Glutamatergic neuron (in vitro differentiated cells): ENCODE data around the gene MATN4. TPM values are rescaled to one million over a fixed set of nuclear protein-coding genes. Genes with fewer than 3 reads are reported as not detected.

ENCODE experiments used
- DNase-seq: peaks from one replicate; pipeline ENCODE4 v3.0.0; 2022
- H3K27ac Mint-ChIP-seq: one replicate; pipeline ENCODE4 v1.8.0; 2020; ENCODE audit warnings: mild to moderate bottlenecking, mixed read lengths, inconsistent platforms; ENCODE audit not compliant: unreplicated experiment
- H3K27me3 Mint-ChIP-seq: one replicate; pipeline ENCODE4 v1.8.0; 2020; ENCODE audit warnings: mild to moderate bottlenecking, moderate library complexity, mixed read lengths, inconsistent platforms; ENCODE audit not compliant: unreplicated experiment
- H3K36me3 Mint-ChIP-seq: one replicate; pipeline ENCODE4 v1.8.0; 2020; ENCODE audit warnings: mild to moderate bottlenecking, mixed read lengths, inconsistent platforms; ENCODE audit not compliant: unreplicated experiment
- H3K4me1 Mint-ChIP-seq: one replicate; pipeline ENCODE4 v1.8.0; 2020; ENCODE audit warnings: mild to moderate bottlenecking, low read depth, mixed read lengths, inconsistent platforms; ENCODE audit not compliant: unreplicated experiment
- H3K4me3 Mint-ChIP-seq: one replicate; pipeline ENCODE4 v1.8.0; 2020; ENCODE audit warnings: mild to moderate bottlenecking, mixed read lengths, inconsistent platforms; ENCODE audit not compliant: unreplicated experiment
- H3K9me3 Mint-ChIP-seq: one replicate; pipeline ENCODE4 v1.8.0; 2020; ENCODE audit warnings: mild to moderate bottlenecking, moderate library complexity, mixed read lengths, inconsistent platforms; ENCODE audit not compliant: unreplicated experiment
- total RNA-seq: library from RNA; stranded (reverse); fragmentation: NEBNext Ultra II Directional; extraction: Animal tissue kit (Norgen Biotek cat#: 25700); gene quantifications from one replicate; pipeline ENCODE4 v1.2.1, GENCODE V29; 2021; ENCODE audit not compliant: unreplicated experiment
- TF ChIP-seq, protein P1 (sequence below): fragments of 200-600 bp; sonication (generic); IDR thresholded peaks from one replicate; pipeline ENCODE4 v1.5.0; 2021; ENCODE audit not compliant: partially characterized antibody, unreplicated experiment

MATN4 gene
- total RNA-seq, 1 donor from 2014 or later = not detected

DNA sequence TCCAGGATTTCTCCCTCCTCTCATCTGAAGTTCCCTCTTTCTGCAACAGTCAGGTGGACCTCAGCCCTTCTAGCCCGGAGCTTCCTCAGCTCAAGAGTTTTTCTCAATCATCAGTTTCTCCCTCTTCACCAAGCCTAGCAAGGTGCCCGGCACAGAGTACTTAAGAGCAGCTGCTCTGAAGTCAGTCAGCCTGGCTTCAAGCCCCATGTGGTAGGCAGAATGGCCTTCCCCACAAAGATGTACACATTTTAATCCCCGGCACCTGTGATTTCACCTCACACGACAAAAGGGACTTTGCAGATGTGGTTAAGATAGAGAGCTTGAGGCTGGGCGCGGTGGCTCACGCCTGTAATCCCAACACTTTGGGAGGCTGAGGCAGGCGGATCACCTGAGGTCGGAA is 16.6 kb downstream of the MATN4 start:
- Mint-ChIP-seq H3K36me3 (peaks cover 6% of the 10 kb centered on the region), H3K4me3 (no peak overlapping the region), H3K27ac (no peak overlapping the region), H3K27me3 (peaks cover 14% of the 10 kb centered on the region), H3K4me1 (peaks cover 15% of the 10 kb centered on the region), H3K9me3 (peaks cover 22% of the 10 kb centered on the region)
- TF ChIP-seq, protein P1, sequence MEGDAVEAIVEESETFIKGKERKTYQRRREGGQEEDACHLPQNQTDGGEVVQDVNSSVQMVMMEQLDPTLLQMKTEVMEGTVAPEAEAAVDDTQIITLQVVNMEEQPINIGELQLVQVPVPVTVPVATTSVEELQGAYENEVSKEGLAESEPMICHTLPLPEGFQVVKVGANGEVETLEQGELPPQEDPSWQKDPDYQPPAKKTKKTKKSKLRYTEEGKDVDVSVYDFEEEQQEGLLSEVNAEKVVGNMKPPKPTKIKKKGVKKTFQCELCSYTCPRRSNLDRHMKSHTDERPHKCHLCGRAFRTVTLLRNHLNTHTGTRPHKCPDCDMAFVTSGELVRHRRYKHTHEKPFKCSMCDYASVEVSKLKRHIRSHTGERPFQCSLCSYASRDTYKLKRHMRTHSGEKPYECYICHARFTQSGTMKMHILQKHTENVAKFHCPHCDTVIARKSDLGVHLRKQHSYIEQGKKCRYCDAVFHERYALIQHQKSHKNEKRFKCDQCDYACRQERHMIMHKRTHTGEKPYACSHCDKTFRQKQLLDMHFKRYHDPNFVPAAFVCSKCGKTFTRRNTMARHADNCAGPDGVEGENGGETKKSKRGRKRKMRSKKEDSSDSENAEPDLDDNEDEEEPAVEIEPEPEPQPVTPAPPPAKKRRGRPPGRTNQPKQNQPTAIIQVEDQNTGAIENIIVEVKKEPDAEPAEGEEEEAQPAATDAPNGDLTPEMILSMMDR = no peak
- DNase-seq = no peak

DNA sequence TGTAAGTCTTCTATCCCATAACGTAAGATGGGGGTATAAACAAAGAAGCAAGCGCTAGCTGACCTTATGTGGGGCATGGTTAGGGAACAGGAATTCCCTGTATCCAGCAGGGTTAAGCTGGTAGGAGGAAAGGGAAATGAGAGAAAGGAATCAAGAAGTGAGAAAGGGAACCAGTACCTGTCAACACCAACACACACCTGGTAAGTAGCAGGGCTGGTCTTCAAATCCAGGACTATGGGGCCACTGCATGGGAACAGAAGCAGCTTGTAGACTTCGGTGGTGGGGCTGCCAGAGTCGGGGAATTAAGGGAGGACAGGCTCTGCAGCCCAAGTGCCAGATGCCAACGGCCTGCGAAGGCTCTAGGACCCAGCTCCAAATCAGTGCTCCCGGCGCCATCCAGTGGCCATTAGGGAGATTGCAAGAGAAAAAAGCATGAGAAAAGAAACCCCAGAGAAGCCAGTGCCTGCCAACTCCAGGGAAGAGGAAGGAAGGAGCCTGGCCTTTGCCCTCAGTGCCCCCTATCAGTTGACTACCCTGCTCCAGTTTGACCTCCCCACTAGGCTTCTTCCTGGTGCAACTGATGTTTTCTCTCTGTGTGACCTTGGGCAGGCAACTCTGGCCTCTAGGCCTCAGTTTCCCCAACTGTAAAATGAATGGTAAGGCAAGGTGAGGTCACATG is 17.3 kb downstream of the MATN4 start:
- H3K27me3 Mint-ChIP-seq = peaks cover 14% of the 10 kb centered on the region
- H3K9me3 Mint-ChIP-seq = peaks cover 22% of the 10 kb centered on the region
- H3K36me3 Mint-ChIP-seq = peaks cover 6% of the 10 kb centered on the region
- H3K4me3 Mint-ChIP-seq = no peak overlapping the region
- peak overlapping the region; percentile 7 for H3K27ac Mint-ChIP-seq
- H3K4me1 Mint-ChIP-seq = peaks cover 15% of the 10 kb centered on the region
- DNase-seq = peak; percentile 86
- TF ChIP-seq, protein P1 = peak; percentile 92

DNA sequence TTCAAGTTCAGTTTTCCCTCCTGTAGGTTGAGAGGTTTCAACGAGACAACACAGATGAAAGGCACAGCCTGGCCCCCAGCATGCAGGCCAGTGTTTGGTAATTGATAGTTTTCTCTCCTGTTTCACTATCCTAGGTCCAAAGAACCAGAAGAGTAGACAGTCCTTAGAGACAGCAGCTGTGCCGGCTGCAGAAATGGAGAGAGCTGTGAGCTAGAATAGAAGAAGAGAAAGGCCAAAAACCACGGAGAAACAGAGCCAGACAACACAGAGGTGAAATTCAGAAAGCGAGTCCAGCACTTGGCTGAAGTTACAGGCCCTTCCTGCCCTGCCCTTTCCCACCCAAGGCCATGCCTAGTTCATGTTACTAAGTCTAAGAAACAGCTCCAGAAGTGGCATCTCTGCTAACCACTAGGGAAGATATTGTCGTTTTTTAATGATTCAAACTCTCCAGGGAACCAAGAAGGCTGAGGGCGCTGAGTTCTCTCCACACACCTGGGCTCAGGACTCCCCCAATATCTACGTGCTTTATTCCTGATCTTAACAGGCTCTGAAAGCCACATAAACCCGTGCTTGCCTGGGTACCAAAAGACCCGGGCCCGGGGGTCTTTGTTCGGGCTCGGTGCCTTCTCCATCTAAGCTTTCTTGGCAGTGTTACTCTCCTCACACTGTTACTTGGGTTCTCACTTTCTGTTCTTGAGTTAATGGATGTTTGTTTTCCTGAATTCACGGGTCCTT is 18.0 kb downstream of the MATN4 start:
- DNase-seq = no peak
- H3K27ac Mint-ChIP-seq = peak overlapping the region; percentile 7

DNA sequence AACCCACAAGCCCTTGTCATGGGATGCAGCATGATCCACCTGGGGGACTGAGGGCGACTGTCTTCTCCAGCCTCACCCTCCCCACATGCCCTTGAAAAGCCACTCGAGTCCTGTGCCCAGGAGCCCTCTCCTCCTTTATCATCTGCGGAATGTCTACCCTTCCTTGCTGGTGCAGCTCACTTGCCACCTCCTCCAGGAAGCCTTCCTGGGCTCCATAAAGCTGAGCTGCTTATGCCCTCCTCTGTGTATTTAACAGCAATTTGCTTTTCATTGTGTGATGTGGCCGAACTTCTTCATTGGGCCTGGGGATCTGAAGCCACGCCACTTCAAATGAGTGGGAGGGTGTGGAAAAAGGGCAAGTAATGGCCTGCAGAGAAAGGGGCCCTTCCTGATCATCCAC is 19.2 kb downstream of the MATN4 start:
- DNase-seq = no peak
- Mint-ChIP-seq H3K27ac (no peak overlapping the region), H3K9me3 (peaks cover 15% of the 10 kb centered on the region), H3K4me1 (peaks cover 15% of the 10 kb centered on the region), H3K4me3 (no peak overlapping the region), H3K27me3 (peaks cover 14% of the 10 kb centered on the region), H3K36me3 (no peaks in the 10 kb centered on the region)
- TF ChIP-seq, protein P1 = no peak

More for the DNA sequence above, 18.0 kb downstream of the MATN4 start:
- Mint-ChIP-seq H3K36me3 (peaks cover 5% of the 10 kb centered on the region), H3K4me3 (no peak overlapping the region), H3K9me3 (peaks cover 24% of the 10 kb centered on the region), H3K4me1 (peaks cover 15% of the 10 kb centered on the region), H3K27me3 (peaks cover 14% of the 10 kb centered on the region)
- TF ChIP-seq, protein P1 = no peak

DNA sequence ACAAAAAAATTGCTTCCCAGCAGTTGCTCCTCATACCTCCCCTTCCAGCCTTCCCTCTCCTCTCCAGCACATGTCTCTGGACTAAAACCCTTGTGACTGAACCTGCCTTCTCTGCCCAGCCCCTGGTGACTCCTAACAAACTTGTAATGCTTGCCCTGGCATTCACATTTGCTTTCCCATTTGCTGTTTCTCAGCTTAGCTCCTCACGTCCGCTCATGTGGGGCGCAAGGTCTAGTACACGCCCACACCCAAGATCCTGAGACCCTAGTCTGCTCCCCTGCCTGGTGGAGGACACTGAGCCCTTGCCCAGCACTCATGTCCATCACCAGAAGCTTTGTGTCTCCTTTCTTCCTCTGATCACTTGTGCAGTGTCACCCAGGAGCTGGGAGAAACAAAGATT is 19.7 kb downstream of the MATN4 start:
- no peak overlapping the region for H3K4me3 Mint-ChIP-seq
- H3K9me3 Mint-ChIP-seq = peaks cover 13% of the 10 kb centered on the region
- TF ChIP-seq, protein P1 = no peak
- no peaks in the 10 kb centered on the region for H3K36me3 Mint-ChIP-seq
- peaks cover 14% of the 10 kb centered on the region for H3K27me3 Mint-ChIP-seq
- peaks cover 15% of the 10 kb centered on the region for H3K4me1 Mint-ChIP-seq
- no peak overlapping the region for H3K27ac Mint-ChIP-seq
- DNase-seq = no peak
